ENCODE measurements around the gene ORMDL3.
A peak's percentile ranks its signal among the peaks of the same experiment; 100 is the strongest.

Gene ORMDL3, protein sequence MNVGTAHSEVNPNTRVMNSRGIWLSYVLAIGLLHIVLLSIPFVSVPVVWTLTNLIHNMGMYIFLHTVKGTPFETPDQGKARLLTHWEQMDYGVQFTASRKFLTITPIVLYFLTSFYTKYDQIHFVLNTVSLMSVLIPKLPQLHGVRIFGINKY

GRCh38 chr17:39927101-39927928 is at the start of gene ORMDL3, which contains the start of gene LRRC3C:
Gene ORMDL3, minus strand, starts transcription at chr17:39927601. Its CDS starts 3,398 bp downstream, at chr17:39924203.
Gene LRRC3C, plus strand, starts transcription at chr17:39927732. Its CDS starts 13,792 bp downstream, at chr17:39941524.
- peak within 1 kb of the TSS; percentile 65 to 97 (median 93) for H3K4me3 ChIP-seq
- H3K27ac ChIP-seq: peak within 1 kb of the TSS; percentile 72 to 96 (median 88)

DNA sequence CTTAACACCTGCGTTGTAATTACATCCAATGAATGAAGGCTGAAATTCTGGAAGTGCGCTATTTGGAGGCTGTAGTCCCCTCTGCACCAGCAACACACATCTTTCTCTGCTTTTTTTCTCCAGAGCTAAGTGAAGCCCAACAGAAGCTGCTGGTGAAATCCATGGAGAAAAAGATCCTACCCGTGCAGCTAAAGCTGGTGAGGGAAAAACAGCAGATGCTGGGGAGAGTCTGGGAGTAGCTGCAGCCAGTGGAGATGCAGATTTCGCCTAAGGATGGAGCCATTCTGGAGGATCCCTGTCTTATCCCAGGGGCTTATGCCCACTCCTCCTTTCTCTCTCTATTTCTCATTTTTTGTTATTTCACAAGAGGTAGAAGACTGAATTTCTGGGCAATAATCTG is 48.4 kb upstream of the ORMDL3 start:
- H3K27ac ChIP-seq: no peak overlapping the region
- H3K4me3 ChIP-seq: no peak overlapping the region

- peak overlapping the region in 1 of 21 experiments; percentile 30 for H3K27ac ChIP-seq
- no peak overlapping the region for H3K4me3 ChIP-seq
These were observed 47.0 kb upstream of the ORMDL3 start for GRCh38 chr17:39974433-39974832.

DNA sequence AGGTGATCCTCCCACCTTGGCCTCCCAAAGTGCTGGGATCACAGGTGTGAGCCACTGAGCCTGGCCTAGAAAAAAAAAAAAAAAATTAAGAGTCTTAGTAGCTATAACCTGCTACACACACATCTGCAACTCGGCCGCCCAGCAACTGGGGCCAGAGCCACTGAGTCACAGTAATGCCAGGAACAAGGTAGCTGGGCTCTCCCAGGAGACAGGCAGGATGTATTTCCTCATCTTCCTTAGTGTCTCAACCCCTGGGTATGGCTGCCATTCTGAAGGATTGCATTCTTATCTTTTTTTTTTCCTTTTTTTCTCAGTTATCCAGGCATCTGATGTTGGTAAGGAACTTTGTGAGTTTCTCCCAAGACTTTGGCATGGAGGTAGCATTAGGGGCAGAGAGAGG is 46.1 kb upstream of the ORMDL3 start:
- no peak overlapping the region for H3K4me3 ChIP-seq
- peak overlapping the region in 1 of 21 experiments; percentile 30 for H3K27ac ChIP-seq

- peak overlapping the region in 7 of 21 experiments; percentile 23 to 73 (median 42) for H3K27ac ChIP-seq
- no peak overlapping the region for H3K4me3 ChIP-seq
These were observed 44.9 kb upstream of the ORMDL3 start for GRCh38 chr17:39972271-39972670.

- H3K4me3 ChIP-seq: no peak overlapping the region
- peak overlapping the region in 1 of 21 experiments; percentile 73 for H3K27ac ChIP-seq
These were observed 43.7 kb upstream of the ORMDL3 start for GRCh38 chr17:39971076-39971603.

DNA sequence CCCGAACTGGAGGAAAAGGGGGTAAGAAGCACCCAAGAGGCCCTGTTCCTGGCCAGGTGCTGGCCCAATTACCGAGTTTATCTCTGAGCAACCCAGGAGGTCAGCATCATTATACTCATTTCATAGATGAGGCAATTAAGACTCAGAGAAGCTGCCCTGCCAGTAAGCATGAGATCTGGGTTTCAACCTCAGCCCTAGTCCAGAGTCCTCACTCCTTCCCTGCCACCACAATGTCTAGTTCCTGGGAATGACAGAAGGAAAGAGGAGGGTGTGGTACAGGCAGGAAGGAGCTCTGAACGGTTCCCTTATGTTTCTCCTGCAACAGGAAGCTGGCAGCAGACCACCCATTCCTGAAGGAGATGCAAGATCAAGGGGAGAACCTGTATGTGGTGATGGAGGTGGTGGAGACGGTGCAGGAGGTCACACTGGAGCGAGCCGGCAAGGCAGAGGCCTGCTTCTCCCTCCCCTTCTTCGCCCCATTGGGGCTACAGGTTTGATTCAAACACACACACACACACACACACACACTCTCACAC is 42.8 kb upstream of the ORMDL3 start:
- Histone ChIP-seq H3K27ac (peak overlapping the region in 1 of 21 experiments; percentile 1), H3K4me3 (no peak overlapping the region)

DNA sequence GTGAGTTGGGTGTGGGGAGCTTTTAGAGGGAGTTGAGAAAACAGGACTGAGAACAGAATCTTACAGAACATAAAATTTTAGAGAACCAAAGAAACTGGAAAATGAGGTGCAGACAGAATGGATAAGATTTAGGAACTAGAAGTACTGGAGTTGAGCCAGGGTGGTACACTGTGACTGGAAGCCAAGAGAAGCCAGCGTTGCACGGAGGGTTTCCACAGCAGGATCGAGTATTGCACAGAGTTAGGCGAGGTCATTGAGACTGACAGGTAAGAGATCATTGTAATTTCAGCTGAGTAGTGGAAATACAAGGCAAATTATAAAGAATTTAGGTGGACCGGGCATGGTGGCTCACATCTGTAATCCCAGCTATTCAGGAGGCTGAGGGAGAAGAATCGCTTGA is 42.0 kb upstream of the ORMDL3 start:
- no peak overlapping the region for H3K4me3 ChIP-seq
- H3K27ac ChIP-seq: no peak overlapping the region

DNA sequence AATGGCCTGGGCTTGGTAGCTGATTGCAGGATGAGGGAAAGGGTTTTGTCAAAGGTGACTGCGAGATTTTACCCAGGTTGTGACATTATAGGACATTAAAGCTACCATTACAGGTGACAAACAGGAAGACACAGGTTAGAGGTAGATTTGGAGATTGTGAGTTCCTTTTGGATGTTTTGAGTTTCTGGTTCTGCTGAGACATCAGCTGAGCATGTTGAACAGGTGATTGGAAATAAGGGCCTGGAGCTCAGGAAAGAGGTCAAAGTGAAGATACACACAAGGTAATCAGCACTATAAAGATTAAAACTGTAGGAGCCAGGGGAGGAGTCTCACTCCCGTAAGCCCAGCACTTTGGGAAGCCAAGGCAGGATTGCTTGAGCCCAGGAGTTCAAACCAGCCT is 41.4 kb upstream of the ORMDL3 start:
- no peak overlapping the region for H3K4me3 ChIP-seq
- peak overlapping the region in 2 of 21 experiments; percentile 27 to 35 for H3K27ac ChIP-seq

DNA sequence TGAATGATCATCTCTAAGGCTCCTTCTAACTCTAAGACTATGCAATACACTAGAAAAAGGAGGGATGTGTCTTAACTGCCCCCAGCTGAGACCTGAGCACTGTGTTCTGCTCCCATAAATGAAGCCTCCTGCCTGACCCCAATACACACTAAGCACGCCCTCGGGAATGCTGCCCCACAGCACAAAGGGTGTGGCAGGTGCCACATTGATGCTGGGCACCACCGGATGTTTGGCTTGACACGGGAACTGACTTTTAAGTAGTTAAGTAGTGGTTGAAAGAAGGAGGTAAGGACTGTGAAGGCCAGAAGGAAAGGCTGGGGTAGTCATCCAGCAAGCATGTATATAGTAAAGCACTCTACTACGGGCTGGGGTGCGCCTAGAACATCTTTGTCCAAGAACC is 39.4 kb upstream of the ORMDL3 start:
- Histone ChIP-seq H3K4me3 (no peak overlapping the region), H3K27ac (peak overlapping the region in 4 of 21 experiments; percentile 15 to 54 (median 50))

DNA sequence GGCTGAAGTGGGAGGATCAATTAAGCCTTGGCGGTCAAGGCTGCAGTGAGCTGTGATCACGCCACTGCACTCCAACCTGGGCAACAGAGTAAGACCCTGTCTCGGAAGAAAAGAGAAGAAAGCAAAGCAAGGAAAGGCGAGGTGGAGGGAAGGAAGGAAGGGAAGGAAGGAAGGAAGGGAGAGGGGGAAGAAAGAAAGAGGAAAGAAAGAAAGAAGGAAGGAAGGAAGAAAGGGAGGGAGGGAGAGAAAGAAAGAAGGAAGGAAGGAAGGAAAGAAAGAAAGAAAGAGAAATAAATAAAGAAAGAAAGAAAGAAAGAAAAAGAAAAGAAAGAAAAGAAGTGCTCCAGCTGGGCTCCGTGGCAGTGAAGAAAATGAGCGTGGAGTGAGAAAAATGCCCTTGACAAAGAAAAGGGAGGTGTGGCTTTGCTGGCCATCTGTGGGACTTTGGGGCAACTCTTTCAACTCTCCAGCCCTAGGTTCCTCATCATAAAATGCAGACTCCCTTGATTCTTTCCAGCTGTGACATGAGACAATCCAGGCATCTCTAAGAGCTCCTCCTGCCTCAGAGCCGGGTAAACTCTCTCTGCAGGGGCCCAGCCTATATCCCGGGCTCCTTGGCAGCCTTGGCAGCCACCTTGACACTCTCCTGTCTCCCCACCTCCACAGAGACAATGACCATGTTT is 37.8 kb upstream of the ORMDL3 start:
- peak overlapping the region in 1 of 21 experiments; percentile 1 for H3K27ac ChIP-seq
- H3K4me3 ChIP-seq: no peak overlapping the region

DNA sequence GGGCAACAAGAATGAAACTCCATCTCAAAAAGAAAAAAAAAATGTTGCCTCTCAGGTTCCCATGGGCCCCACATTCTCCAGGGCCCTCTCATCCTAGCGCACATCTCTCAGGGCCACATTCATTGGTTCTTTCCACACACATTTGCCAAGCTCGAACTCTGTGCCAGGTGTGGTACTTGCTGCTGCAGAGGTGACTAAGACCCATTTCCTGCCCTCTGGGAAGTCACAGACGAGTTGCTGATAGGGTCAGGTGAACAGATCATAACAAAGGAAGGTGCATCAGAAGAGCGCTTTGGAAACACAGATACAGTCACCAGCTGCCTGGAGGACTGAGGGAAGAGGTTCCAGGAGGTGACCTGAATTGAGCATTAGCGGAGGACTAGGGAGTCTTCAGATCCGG is 36.4 kb upstream of the ORMDL3 start:
- Histone ChIP-seq H3K27ac (peak overlapping the region in 7 of 21 experiments; percentile 9 to 68 (median 37)), H3K4me3 (no peak overlapping the region)

DNA sequence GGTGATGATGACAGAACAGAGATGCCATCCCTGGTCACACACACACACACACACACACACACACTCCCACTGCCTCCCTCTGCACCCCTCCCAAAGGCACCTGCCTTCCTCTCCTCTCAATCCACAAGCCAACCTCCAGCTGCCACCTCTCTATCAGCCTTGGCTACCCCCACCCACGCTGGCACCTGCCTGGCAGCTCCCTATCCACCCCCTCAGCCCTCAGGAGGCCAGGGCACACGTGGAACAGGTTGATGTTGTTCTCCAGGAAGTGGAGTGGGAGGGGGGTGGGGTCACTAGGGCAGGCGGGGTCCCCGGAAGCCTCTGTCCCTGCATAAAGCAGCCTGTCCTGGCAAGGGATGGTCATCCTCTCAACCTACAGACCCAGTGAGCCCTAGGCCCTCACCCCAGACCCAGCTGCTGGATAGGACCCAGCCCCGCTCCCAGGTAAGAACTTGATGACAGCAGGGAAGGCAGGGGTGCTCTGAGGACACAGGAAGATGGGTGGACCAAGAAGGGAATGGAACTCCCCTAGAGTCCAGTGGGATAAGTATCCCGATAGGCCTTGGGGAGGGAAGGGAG is 35.3 kb upstream of the ORMDL3 start, which contains the start of gene GSDMA:
TSS of gene GSDMA (plus strand) at position 363 of the 579 bp plus-strand sequence. CDS start 2,684 bp downstream, outside the sequence.
- H3K4me3 ChIP-seq: no peak within 1 kb of the TSS

GRCh38 chr17:39960524-39961041 is 33.2 kb upstream of the ORMDL3 start:
- H3K27ac ChIP-seq: peak overlapping the region in 1 of 21 experiments; percentile 6
- H3K4me3 ChIP-seq: no peak overlapping the region

More for the DNA sequence above, 35.3 kb upstream of the ORMDL3 start, which contains the start of gene GSDMA:
- peak within 1 kb of the TSS in 10 of 21 experiments; percentile 4 to 68 (median 38) for H3K27ac ChIP-seq

DNA sequence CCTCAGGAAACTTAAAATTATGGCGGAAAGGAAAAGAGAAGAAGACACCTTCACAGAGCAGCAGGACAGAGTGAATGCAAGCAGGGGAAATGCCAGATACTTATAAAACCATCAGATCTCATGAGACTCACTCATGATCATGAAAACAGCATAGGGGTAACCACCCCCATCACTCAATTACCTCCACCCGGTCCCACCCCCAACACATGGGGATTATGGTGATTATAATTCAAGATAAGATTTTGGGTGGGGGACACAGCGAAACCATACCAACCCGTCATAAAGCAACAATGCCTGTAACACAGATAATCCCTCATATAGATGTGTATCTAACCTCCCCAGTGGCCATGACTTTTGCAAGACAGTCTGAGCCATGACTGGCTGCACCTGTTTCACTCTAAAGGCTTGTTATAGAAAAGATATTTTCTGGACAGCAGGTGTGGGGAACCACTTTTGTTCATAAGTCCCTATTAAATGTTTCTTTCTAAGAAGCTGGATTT is 28.4 kb upstream of the ORMDL3 start:
- Histone ChIP-seq H3K27ac (no peak overlapping the region), H3K4me3 (no peak overlapping the region)

DNA sequence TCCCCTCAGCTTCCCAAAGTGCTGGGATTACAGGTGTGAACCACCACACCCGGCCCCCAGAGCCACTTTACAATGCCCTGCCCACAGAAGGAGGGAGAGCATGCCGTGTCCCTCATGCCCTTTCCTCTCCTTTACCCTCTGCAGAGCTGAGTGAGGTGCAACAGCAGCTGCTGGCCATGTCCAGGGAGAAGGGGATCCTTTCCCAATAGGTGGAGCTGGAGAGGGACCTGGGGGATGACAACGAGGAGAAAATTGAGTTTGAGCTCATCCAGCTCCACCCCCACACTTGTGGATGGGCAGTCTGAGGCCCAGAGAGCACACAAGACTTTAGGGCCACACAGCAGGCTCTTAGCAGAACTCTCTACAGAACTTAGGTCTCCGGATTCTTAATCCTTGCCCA is 27.5 kb upstream of the ORMDL3 start:
- Histone ChIP-seq H3K27ac (no peak overlapping the region), H3K4me3 (no peak overlapping the region)

DNA sequence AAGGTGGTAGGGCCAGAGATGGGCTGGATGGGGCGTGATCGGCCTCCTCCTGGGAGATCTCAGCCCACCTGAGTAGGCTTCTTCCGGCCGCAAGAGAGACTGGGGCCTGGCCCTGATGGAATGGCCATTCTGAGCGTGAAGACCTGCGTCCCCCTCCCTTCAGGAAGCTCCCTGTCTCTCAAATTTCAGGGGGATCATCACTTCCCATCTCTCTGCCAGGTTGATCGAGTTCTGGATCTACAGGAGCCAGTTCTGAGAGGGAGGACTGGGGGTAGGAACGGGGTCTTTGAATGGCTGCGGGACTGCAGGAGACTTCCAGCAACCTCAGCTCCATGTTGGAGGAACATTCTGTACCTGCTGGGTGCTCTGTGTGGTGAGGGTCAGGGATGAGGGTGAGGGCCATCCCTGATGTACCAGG is 26.1 kb upstream of the ORMDL3 start:
- H3K27ac ChIP-seq: peak overlapping the region in 14 of 21 experiments; percentile 31 to 81 (median 52)
- H3K4me3 ChIP-seq: peak overlapping the region; percentile 16 to 47 (median 37)

- Histone ChIP-seq H3K4me3 (peak overlapping the region; percentile 24 to 47 (median 37)), H3K27ac (peak overlapping the region in 14 of 21 experiments; percentile 16 to 81 (median 52))
These were observed 25.5 kb upstream of the ORMDL3 start for GRCh38 chr17:39952680-39953470.

Data from skin epidermis (tissue), 12 donors.